GM10248 (cell line): Measurements from ENCODE around the gene TRMT13.

ENCODE experiments used
- CTCF ChIA-PET: fragments of 300-600 bp; sonication (Branson Sonifier 250); formaldehyde crosslinking; extraction: SDS; loops from one replicate; lab custom pipeline; 2021; ENCODE audit warnings: antibody characterized with exemption; lab: Yijun Ruan, JAX
- POLR2A ChIA-PET: fragments of 350-650 bp; sonication (Branson Sonifier 250); formaldehyde crosslinking; extraction: SDS; loops from one replicate; lab custom pipeline; 2020; ENCODE audit warnings: antibody characterized with exemption; lab: Yijun Ruan, JAX
- DNase-seq: peaks from one replicate; pipeline ENCODE4 v3.0.0; 2012; ENCODE audit errors: extremely low spot score
- CTCF ChIP-seq: IDR thresholded peaks from 2 replicates; pipeline ENCODE4 v1.5.1; 2012; ENCODE audit warnings: mild to moderate bottlenecking, low read depth; ENCODE audit errors: extremely low read depth, missing control alignments, control extremely low read depth

The TRMT13 gene

GRCh38 chr1:100131623-100132022 is 1.3 kb upstream of the TRMT13 start:
- ChIA-PET CTCF (interaction anchor here (1.0 kb wide), 1 partner anchor 123 kb away, joined by 3 read pairs; no protein-coding TSS in a partner anchor), POLR2A (no interaction called here)
- no peak for TF ChIP-seq CTCF
- DNase-seq, result no peak

- DNase-seq, result no peak
- POLR2A ChIA-PET, result no interaction called here
- TF ChIP-seq CTCF, result no peak
- CTCF ChIA-PET, result interaction anchor here (1.0 to 1.8 kb wide), 2 partner anchors 314 to 324 kb away, joined by 3 to 5 read pairs; no protein-coding TSS in a partner anchor
These were observed 1.9 kb downstream of the TRMT13 start for GRCh38 chr1:100134872-100135271.

GRCh38 chr1:100137602-100138001 is 4.6 kb downstream of the TRMT13 start:
- TF ChIP-seq CTCF, result no peak
- POLR2A ChIA-PET, result no interaction called here
- no peak for DNase-seq
- CTCF ChIA-PET, result no interaction called here

- TF ChIP-seq CTCF, result no peak
- no peak for DNase-seq
- POLR2A ChIA-PET, result no interaction called here
- CTCF ChIA-PET, result interaction anchor here (1.6 kb wide), 1 partner anchor 10 kb away, joined by 8 read pairs; no protein-coding TSS in a partner anchor
These were observed 8.2 kb downstream of the TRMT13 start for GRCh38 chr1:100141192-100141591.

GRCh38 chr1:100142343-100142742 is 9.4 kb downstream of the TRMT13 start:
- DNase-seq, result no peak
- CTCF ChIA-PET, result interaction anchor here (1.6 kb wide), 1 partner anchor 9 kb away, joined by 8 read pairs; no protein-coding TSS in a partner anchor
- no peak for TF ChIP-seq CTCF
- POLR2A ChIA-PET, result no interaction called here

GRCh38 chr1:100145116-100145515 is 12.2 kb downstream of the TRMT13 start:
- POLR2A ChIA-PET, result no interaction called here
- no peak for DNase-seq
- CTCF ChIA-PET, result no interaction called here
- no peak for TF ChIP-seq CTCF
